IPS-11a (cell line): ENCODE measurements around the gene HSPG2.
"Not testable (repeated sequence)": the region's sequence is repeated elsewhere in the genome, so short reads cannot be mapped to it uniquely, and the experiment has no call there.

Experiments used
- H3K4me3 ChIP-seq: one replicate; pipeline ENCODE4 v1.5.1; 2013; ENCODE audit warnings: low read depth, low read length, control low read depth

The HSPG2 gene

GRCh38 chr1:21935393-21935804, 1.7 kb downstream of the HSPG2 start:
- H3K4me3 ChIP-seq, result no peak overlapping the region

GRCh38 chr1:21933397-21934248, 3.5 kb downstream of the HSPG2 start:
- H3K4me3 ChIP-seq, result no peak overlapping the region

DNA sequence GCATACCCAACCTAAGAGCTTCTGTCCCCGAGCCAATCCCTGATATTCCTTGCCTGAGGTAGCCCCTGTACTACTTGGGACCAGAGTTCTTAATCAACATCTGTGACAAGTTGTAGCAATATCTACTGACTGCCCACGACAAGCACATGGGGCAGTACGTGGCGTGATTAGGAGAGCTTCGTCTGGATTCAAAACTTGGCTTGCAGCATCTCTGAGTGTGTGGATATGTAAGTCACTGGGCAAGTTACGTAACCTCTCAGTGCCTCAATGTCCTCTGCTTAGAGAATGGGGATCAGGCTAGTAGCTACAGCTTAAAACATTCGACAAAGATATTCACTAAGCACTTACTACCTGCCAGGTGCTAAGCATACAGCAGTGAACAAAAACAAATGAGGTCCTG, 5.0 kb downstream of the HSPG2 start:
- H3K4me3 ChIP-seq, result no peak overlapping the region

DNA sequence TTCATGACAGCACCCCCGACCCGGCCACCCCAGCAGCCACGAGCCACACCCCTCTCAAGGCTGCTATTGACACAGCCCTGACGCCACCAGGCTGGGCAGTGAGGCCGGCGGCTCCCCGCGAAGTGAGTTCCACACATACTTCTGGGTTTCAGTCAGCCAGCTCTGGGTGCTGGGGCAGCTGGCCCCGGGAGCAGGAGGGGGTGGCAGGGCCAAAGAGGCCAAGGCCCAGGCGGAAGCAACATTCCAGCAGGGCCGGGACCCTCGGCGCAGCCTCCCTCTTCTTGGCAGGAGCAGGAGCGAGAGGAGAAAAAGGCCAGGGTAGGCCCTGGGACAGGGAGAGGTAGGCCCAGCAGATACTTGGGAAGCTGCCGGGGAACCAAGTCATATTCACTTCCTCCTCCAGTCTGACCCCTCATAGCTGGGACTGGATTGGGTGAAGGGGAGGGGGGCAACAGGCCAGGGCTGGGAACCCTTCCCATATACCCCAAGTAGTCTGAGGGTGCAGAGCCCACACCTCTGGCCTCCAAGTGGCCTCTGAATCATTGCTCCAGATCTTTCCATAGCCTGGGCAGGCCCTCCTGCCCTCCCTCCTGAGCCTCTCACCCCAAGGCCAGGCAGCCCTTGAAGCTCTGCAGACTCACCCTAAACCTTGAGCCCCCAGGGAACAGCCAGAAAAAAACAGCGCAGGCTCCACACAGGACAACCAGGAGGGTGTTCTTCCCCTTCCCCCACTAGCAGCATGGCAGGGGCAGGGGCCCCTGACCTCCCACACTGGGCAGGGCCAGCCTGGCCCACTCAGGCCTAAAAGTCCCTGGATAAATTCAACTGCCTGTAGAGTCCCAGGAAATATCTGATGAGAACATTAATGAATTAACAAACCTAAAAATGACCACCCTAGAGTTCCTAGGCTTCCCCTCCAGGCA, 5.7 kb downstream of the HSPG2 start:
- H3K4me3 ChIP-seq, result no peak overlapping the region

- H3K4me3 ChIP-seq, result no peak overlapping the region
Measured at GRCh38 chr1:21930629-21931170, 6.4 kb downstream of the HSPG2 start.

- H3K4me3 ChIP-seq, result no peak overlapping the region
Measured at GRCh38 chr1:21930080-21930571, 7.0 kb downstream of the HSPG2 start.

- no peak overlapping the region for H3K4me3 ChIP-seq
Measured at GRCh38 chr1:21927533-21928237, 9.4 kb downstream of the HSPG2 start.

DNA sequence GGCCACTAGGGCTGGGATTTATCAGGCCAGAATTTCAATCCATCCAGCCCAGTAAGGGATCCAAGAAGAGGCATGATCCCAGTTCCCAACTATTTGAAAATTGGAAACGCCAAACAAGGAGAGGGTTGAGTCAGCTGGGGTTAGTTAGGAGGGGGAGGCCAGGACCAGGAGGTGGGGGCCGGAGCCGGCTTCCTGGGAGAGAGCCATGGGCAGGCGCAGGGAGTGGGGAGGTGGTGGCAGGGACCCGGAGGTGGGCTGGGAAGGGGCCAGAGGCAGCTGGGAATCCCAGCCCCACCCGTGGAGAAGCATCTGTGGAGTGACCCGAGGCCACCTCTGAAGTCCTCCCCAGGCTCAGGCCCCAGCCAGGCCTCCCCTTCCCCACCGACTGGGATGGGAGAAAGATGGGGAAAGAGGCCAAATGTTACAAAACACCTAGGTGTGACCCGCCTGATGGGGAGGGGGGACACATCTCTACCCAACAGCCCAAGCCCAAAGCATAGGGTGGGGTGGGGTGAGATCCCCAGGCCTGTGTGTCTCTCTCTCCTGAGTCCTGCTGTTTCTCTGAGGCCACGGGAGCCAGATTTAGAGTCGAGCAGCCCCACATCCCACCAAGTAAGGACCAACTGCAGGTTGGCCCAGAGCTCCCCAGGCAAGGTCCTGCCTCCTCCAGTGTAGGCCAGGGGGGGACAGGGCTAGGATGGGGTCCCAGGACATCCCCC, 10.1 kb downstream of the HSPG2 start:
- H3K4me3 ChIP-seq, result no peak overlapping the region

DNA sequence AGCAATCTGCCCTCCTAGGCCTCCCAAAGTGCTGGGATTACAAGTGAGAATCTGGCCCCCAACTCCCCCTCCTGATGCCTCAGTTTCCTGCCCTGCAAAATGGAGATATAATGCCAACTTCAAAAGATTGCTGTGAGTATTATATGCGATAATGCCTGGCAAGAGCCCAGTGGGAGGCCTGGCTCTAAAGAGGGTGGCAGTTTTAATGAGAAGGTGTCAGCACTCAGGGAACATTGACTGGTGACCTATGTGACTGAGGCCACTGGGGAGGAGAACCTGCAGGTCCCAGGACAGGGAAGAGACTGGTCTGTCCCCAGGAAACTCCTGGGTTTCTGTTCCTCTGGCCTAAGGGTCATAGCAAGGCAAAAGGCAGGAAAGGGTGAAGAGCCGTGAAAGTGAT, 11.0 kb downstream of the HSPG2 start:
- H3K4me3 ChIP-seq, result no peak overlapping the region

DNA sequence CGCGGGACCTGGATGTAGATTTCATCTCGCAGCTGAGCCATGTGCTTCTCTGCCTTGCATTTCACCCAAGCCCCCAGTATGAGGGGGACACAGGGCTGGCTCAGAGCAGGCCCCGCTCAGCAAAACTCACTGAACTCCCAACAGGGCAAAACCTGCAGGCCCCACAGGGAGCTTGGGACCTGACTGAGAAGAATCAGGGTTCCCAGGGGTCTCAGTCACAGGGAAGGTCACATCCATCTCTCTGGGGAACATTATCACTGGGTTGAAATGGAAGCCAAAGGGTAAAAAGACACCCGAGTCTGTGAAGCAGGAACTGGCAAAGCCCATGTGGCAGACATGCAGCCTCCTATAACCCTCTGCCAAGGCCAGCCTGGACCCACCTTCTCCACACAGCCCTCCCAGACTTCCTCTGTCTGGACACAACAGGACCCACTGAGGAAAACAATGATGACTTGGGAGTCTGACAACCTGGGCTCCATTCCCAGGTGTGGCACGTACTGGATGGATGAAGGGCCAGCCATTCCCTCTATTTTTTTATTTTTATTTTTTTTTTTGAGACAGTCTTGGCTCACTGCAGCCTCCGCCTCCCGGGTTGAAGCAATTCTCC, 11.7 kb downstream of the HSPG2 start:
- H3K4me3 ChIP-seq, result no peak overlapping the region

GRCh38 chr1:21924503-21925005, 12.6 kb downstream of the HSPG2 start:
- H3K4me3 ChIP-seq, result no peak overlapping the region

- no peak overlapping the region for H3K4me3 ChIP-seq
Measured at GRCh38 chr1:21922090-21923013, 14.8 kb downstream of the HSPG2 start.

GRCh38 chr1:21921100-21921875, 15.8 kb downstream of the HSPG2 start:
- no peak overlapping the region for H3K4me3 ChIP-seq

DNA sequence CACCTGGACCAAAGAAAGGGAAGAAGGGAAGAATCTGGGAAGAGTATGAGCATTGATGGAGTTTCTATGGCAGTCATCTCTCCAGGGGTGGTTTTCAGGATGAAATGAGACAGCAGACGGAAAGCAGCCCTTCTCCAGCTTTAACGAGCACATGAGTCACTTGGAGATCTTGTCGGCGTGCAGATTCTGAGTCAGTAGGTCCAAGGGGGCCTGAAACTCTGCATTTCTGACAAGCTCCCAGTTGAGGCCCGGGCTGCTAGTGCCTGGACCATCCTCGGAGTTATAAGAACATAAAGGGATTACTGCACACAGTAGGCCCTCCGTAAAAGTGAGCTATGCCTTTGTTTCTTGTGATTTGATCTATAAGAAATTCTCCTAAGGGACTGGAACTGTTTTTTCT, 17.6 kb downstream of the HSPG2 start:
- H3K4me3 ChIP-seq, result no peak overlapping the region

GRCh38 chr1:21917239-21917631, 19.9 kb downstream of the HSPG2 start:
- not testable (repeated sequence) for H3K4me3 ChIP-seq

- no peak overlapping the region for H3K4me3 ChIP-seq
Measured at GRCh38 chr1:21916447-21917238, 20.5 kb downstream of the HSPG2 start.
